ENCODE measurements around the gene ZNF697.
"Not testable (repeated sequence)": the region's sequence is repeated elsewhere in the genome, so short reads cannot be mapped to it uniquely, and the experiment has no call there.

The ZNF697 gene

GRCh38 chr1:119602789-119603188 is 45.3 kb downstream of the ZNF697 start:
- not testable (repeated sequence) for DNase-seq (ENCODE audit: low read depth in 2 of 2)

- DNase-seq (ENCODE audit: low read depth in 2 of 2) = no peak
These were observed 45.9 kb downstream of the ZNF697 start for GRCh38 chr1:119602169-119602568.

- DNase-seq (ENCODE audit: low read depth in 2 of 2) = no peak
These were observed 47.1 kb downstream of the ZNF697 start for GRCh38 chr1:119600976-119601375.

- no peak for DNase-seq (ENCODE audit: low read depth in 2 of 2)
These were observed 47.5 kb downstream of the ZNF697 start for GRCh38 chr1:119600561-119600960.

- no peak for DNase-seq (ENCODE audit: low read depth in 2 of 2)
These were observed 52.5 kb downstream of the ZNF697 start for GRCh38 chr1:119595606-119596005.

- no peak for DNase-seq (ENCODE audit: low read depth in 2 of 2)
These were observed 52.9 kb downstream of the ZNF697 start for GRCh38 chr1:119595168-119595567.

GRCh38 chr1:119594376-119594775 is 53.7 kb downstream of the ZNF697 start:
- DNase-seq (ENCODE audit: low read depth in 2 of 2) = no peak

- DNase-seq (ENCODE audit: low read depth in 2 of 2) = no peak
These were observed 54.3 kb downstream of the ZNF697 start for GRCh38 chr1:119593805-119594204.

GRCh38 chr1:119590393-119590792 is 57.7 kb downstream of the ZNF697 start:
- DNase-seq (ENCODE audit: low read depth in 2 of 2) = no peak

GRCh38 chr1:119588621-119589020 is 59.4 kb downstream of the ZNF697 start:
- DNase-seq (ENCODE audit: low read depth in 2 of 2) = no peak

- DNase-seq (ENCODE audit: low read depth in 2 of 2) = no peak
These were observed 60.7 kb downstream of the ZNF697 start for GRCh38 chr1:119587341-119587740.

GRCh38 chr1:119585801-119586200 is 62.3 kb downstream of the ZNF697 start:
- not testable (repeated sequence) for DNase-seq (ENCODE audit: low read depth in 2 of 2)

GRCh38 chr1:119582801-119583200 is 65.3 kb downstream of the ZNF697 start:
- DNase-seq (ENCODE audit: low read depth in 2 of 2) = no peak

GRCh38 chr1:119581076-119581475 is 67.0 kb downstream of the ZNF697 start:
- DNase-seq (ENCODE audit: low read depth in 2 of 2) = not testable (repeated sequence)

GRCh38 chr1:119573886-119574285 is 74.2 kb downstream of the ZNF697 start:
- no peak for DNase-seq (ENCODE audit: low read depth in 2 of 2)

- not testable (repeated sequence) for DNase-seq (ENCODE audit: low read depth in 2 of 2)
These were observed 78.0 kb downstream of the ZNF697 start for GRCh38 chr1:119569930-119570622.
